Omental fat pad (tissue), 4 donors: ENCODE data around the gene CCDC192. TPM values are rescaled to one million over a fixed set of nuclear protein-coding genes. Genes with fewer than 3 reads are reported as not detected.
"Not testable (repeated sequence)": the region's sequence is repeated elsewhere in the genome, so short reads cannot be mapped to it uniquely, and the experiment has no call there.

Source experiments
- ATAC-seq: fragments of 150-250 bp; one replicate; pipeline ENCODE4 v1.9.1; 2016; ENCODE audit warnings: mild to moderate bottlenecking, moderate library complexity; ENCODE audit not compliant: low FRiP score
- DNase-seq: peaks from one replicate; pipeline ENCODE4 v3.0.0-alpha.2; 2019; ENCODE audit warnings: low spot score
- CTCF ChIP-seq, 3 donors: fragments of 450-650 bp; IDR thresholded peaks; one replicate each; pipeline ENCODE4 v1.5.1; 2016 to 2017; ENCODE audit warnings: antibody characterized with exemption in 3 of 3, mild to moderate bottlenecking in 3 of 3, moderate library complexity in 2 of 3
- total RNA-seq, 4 donors: library from RNA; depleted of rRNA; stranded (reverse); fragments of >200 nt; gene quantifications; one replicate each; pipeline ENCODE4 v1.1.0, GENCODE V29; 2016

Gene CCDC192
- total RNA-seq, 4 donors from 2014 or later = 0.56 TPM; not detected in 3

GRCh38 chr5:127785098-127785927 is 82.1 kb downstream of the CCDC192 start:
- no peak for DNase-seq
- ATAC-seq = no peak
- TF ChIP-seq CTCF (IDR thresholded peaks at IDR 0.05) = no peak

GRCh38 chr5:127791439-127791838 is 88.2 kb downstream of the CCDC192 start:
- ATAC-seq = no peak
- no peak for TF ChIP-seq CTCF (IDR thresholded peaks at IDR 0.05)
- DNase-seq = no peak

- not testable (repeated sequence) for ATAC-seq, DNase-seq
Measured at GRCh38 chr5:127791908-127792307, 88.7 kb downstream of the CCDC192 start.

GRCh38 chr5:127793052-127793451 is 89.9 kb downstream of the CCDC192 start:
- no peak for TF ChIP-seq CTCF (IDR thresholded peaks at IDR 0.05)
- ATAC-seq (no peak), DNase-seq (no peak)

- ATAC-seq (no peak), DNase-seq (no peak)
- TF ChIP-seq CTCF (IDR thresholded peaks at IDR 0.05) = no peak
Measured at GRCh38 chr5:127793879-127794278, 90.7 kb downstream of the CCDC192 start.

- TF ChIP-seq CTCF (IDR thresholded peaks at IDR 0.05) = no peak
- DNase-seq = no peak
- ATAC-seq = no peak
Measured at GRCh38 chr5:127796211-127796610, 93.0 kb downstream of the CCDC192 start.

GRCh38 chr5:127799293-127799905 is 96.2 kb downstream of the CCDC192 start:
- no peak for TF ChIP-seq CTCF (IDR thresholded peaks at IDR 0.05)
- ATAC-seq = no peak
- no peak for DNase-seq
